Thyroid gland (tissue), 4 donors: ENCODE results near the gene FADD. TPM values are rescaled to one million over a fixed set of nuclear protein-coding genes. Genes with fewer than 3 reads are reported as not detected.

Experiments
- DNase-seq, 2 donors: peaks; one replicate each; pipeline ENCODE4 v3.0.0-alpha.2; 2019
- H3K27ac ChIP-seq, 3 donors: fragments of 200-600 bp; sonication (generic); 1 replicate in 2 of 3; 2 replicates in 1 of 3; pipeline ENCODE4 v1.5.1; 2016 to 2019; ENCODE audit warnings: mild to moderate bottlenecking in 1 of 3, moderate library complexity in 1 of 3
- H3K27me3 ChIP-seq: fragments of 200-600 bp; sonication (generic); one replicate; pipeline ENCODE4 v1.5.1; 2019
- H3K36me3 ChIP-seq, 2 donors: fragments of 200-600 bp; sonication (generic); one replicate each; pipeline ENCODE4 v1.5.1; 2016 to 2019
- H3K4me1 ChIP-seq, 2 donors: fragments of 200-600 bp; sonication (generic); one replicate each; pipeline ENCODE4 v1.5.1; 2017 to 2019
- H3K4me3 ChIP-seq, 3 donors: fragments of 200-600 bp; sonication (generic); replicated peaks in 1 of 3; 1 replicate in 2 of 3; 2 replicates in 1 of 3; pipeline ENCODE4 v1.5.1; 2016; ENCODE audit warnings: mild to moderate bottlenecking in 1 of 3
- H3K9me3 ChIP-seq: fragments of 200-600 bp; sonication (generic); one replicate; pipeline ENCODE4 v1.5.1; 2017
- CTCF ChIP-seq, 6 experiments: fragments of 200-600 bp in 3 of 6; fragments of 450-650 bp in 3 of 6; sonication (generic) in 3 of 6; IDR thresholded peaks; one replicate each; pipeline ENCODE4 v1.5.1; 2016 to 2019; ENCODE audit warnings: antibody characterized with exemption in 6 of 6, mild to moderate bottlenecking in 2 of 6, inconsistent platforms in 1 of 6, moderate library complexity in 1 of 6
- POLR2A ChIP-seq, 2 donors: fragments of 450-650 bp; IDR thresholded peaks; one replicate each; pipeline ENCODE4 v1.6.1; 2017; ENCODE audit warnings: antibody characterized with exemption in 2 of 2, mild to moderate bottlenecking in 2 of 2, moderate library complexity in 1 of 2
- WGBS, 2 donors: methylation state at CpG; one replicate each; pipeline ENCODE4 v1.1.5; 2017; 5-methylcytosine and 5-hydroxymethylcytosine counted together
- intact Hi-C: fragments of 100-400 bp; cut with DNase I; formaldehyde crosslinking; loops from one replicate; pipeline ENCODE4 v1.15.1; 2023
- total RNA-seq, 4 donors: library from RNA; depleted of rRNA; stranded (reverse); fragments of >200 nt; gene quantifications; one replicate each; pipeline ENCODE4 v1.2.3, GENCODE V29; 2016

The FADD gene
- total RNA-seq, 4 donors from 2014 or later, result 18.1 to 32.6 (median 21.1) TPM

- H3K9me3 ChIP-seq, result no peaks in the 10 kb centered on the region
- H3K4me3 ChIP-seq, result no peak overlapping the region
- 95 to 96% methylated on average over 9 of the region's 9 CpGs for WGBS, 2 donors
- no peaks in the 10 kb centered on the region for H3K36me3 ChIP-seq
- intact Hi-C loops, result no loop called here
- H3K27me3 ChIP-seq, result no peaks in the 10 kb centered on the region
- TF ChIP-seq POLR2A (IDR thresholded peaks at IDR 0.05) (no peak), CTCF (IDR thresholded peaks at IDR 0.05) (no peak)
- H3K4me1 ChIP-seq, result no peaks in the 10 kb centered on the region
- DNase-seq, result no peak
- no peak overlapping the region for H3K27ac ChIP-seq
These were observed 30.9 kb downstream of the FADD start for GRCh38 chr11:70233962-70234361.

- H3K36me3 ChIP-seq, result no peaks in the 10 kb centered on the region
- DNase-seq, result no peak
- no peak overlapping the region for H3K4me3 ChIP-seq
- no peaks in the 10 kb centered on the region for H3K4me1 ChIP-seq
- no peaks in the 10 kb centered on the region for H3K27me3 ChIP-seq
- no peak overlapping the region for H3K27ac ChIP-seq
- H3K9me3 ChIP-seq, result no peaks in the 10 kb centered on the region
- intact Hi-C loops, result no loop called here
- TF ChIP-seq POLR2A (IDR thresholded peaks at IDR 0.05) (no peak), CTCF (IDR thresholded peaks at IDR 0.05) (no peak)
- WGBS, 2 donors, result 77 to 78% methylated on average over 16 of the region's 16 CpGs
These were observed 37.2 kb downstream of the FADD start for GRCh38 chr11:70240337-70240736.

GRCh38 chr11:70241709-70242108 is 38.6 kb downstream of the FADD start:
- Histone ChIP-seq H3K36me3 (no peaks in the 10 kb centered on the region), H3K27me3 (no peaks in the 10 kb centered on the region), H3K27ac (no peak overlapping the region), H3K9me3 (no peaks in the 10 kb centered on the region), H3K4me3 (no peak overlapping the region), H3K4me1 (no peaks in the 10 kb centered on the region)
- TF ChIP-seq CTCF (IDR thresholded peaks at IDR 0.05), result no peak
- no peak for TF ChIP-seq POLR2A (IDR thresholded peaks at IDR 0.05)
- intact Hi-C loops, result no loop called here
- DNase-seq, result no peak
- WGBS, 2 donors, result 77 to 83% methylated on average over 3 of the region's 3 CpGs

DNA sequence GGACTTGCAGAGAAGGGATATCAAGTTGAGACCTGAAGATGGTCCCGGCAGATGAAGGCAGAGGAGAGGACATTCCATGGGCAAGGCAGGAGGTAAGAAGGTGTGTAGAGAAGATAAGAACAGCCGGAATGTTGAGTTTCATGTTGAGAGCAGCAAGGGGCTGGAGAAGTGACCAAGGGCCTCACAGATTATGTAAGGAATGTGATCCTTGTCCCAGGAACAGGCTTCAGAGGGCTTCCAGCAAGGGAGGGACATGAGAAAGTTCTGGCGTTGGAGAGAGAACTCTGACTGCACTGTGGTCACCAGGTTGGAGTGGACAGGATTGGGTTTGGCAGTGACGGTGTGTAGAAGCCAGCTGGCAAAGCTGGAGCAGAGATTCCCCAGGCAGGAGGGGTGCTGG is 39.8 kb downstream of the FADD start:
- no peaks in the 10 kb centered on the region for H3K27me3 ChIP-seq
- TF ChIP-seq CTCF (IDR thresholded peaks at IDR 0.05), result no peak
- no peak for TF ChIP-seq POLR2A (IDR thresholded peaks at IDR 0.05)
- H3K4me3 ChIP-seq, result no peak overlapping the region
- intact Hi-C loops, result no loop called here
- WGBS, 2 donors, result 62 to 63% methylated on average over 4 of the region's 4 CpGs
- H3K36me3 ChIP-seq, result no peaks in the 10 kb centered on the region
- no peaks in the 10 kb centered on the region for H3K9me3 ChIP-seq
- DNase-seq, result no peak
- no peak overlapping the region for H3K27ac ChIP-seq
- H3K4me1 ChIP-seq, result no peaks in the 10 kb centered on the region

- no peak overlapping the region for H3K4me3 ChIP-seq
- no peaks in the 10 kb centered on the region for H3K36me3 ChIP-seq
- no peaks in the 10 kb centered on the region for H3K27me3 ChIP-seq
- no peak for DNase-seq
- no peak overlapping the region for H3K27ac ChIP-seq
- WGBS, 2 donors, result 89% methylated on average over 15 of the region's 15 CpGs
- intact Hi-C loops, result no loop called here
- H3K4me1 ChIP-seq, result no peaks in the 10 kb centered on the region
- H3K9me3 ChIP-seq, result no peaks in the 10 kb centered on the region
- TF ChIP-seq CTCF (IDR thresholded peaks at IDR 0.05), result no peak
These were observed 41.0 kb downstream of the FADD start for GRCh38 chr11:70243912-70244652.
